ENCODE results near the gene WDR82.

Gene WDR82

DNA sequence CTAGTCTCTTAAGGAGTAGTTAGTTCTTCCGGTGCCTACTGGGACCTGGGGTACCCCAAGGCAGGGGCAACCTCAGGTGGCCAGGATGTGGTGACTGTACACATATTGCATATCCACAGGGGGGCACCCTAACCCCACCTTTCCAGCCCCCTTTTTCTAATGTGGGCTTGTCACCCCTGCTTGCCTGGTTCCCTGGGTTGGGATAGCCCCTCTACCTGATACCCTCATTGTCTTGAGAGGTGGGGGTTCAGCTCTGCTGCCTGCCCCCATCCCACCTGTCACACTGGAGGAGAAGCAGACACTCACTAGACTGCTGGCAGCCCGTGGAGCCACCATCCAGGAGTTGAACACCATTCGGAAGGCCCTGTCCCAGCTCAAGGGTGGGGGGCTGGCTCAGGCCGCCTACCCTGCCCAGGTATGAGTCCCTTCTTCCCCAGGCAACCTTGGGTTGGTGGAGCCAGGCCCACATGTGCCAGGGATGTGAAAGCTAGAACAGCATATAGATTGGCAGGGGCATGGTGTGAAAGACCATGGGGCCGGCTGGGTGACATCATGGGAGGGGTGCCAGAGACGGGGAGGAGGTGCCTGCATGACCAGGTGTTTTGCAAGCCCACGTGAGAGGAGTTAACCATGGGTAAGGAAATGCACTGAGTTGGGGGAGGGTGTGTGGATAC lies 13.2 kb upstream of the WDR82 start:
- no peaks in the 10 kb centered on the region for H3K9me2 ChIP-seq (replicated peaks; ENCODE audit: control insufficient read depth, low read length)
- TF ChIP-seq EZH2phosphoT487 (IDR thresholded peaks at IDR 0.05; ENCODE audit: borderline replicate concordance, low read length): no peak
- TF ChIP-seq, protein P1, sequence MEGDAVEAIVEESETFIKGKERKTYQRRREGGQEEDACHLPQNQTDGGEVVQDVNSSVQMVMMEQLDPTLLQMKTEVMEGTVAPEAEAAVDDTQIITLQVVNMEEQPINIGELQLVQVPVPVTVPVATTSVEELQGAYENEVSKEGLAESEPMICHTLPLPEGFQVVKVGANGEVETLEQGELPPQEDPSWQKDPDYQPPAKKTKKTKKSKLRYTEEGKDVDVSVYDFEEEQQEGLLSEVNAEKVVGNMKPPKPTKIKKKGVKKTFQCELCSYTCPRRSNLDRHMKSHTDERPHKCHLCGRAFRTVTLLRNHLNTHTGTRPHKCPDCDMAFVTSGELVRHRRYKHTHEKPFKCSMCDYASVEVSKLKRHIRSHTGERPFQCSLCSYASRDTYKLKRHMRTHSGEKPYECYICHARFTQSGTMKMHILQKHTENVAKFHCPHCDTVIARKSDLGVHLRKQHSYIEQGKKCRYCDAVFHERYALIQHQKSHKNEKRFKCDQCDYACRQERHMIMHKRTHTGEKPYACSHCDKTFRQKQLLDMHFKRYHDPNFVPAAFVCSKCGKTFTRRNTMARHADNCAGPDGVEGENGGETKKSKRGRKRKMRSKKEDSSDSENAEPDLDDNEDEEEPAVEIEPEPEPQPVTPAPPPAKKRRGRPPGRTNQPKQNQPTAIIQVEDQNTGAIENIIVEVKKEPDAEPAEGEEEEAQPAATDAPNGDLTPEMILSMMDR (IDR thresholded peaks at IDR 0.05; ENCODE audit: low read depth, low read length, poor library complexity, severe bottlenecking): peak; percentile 77
- H3K27me3 ChIP-seq (ENCODE audit: control insufficient read depth, low read length): no peaks in the 10 kb centered on the region
- no peak overlapping the region for H3K4me2 ChIP-seq (ENCODE audit: low read length)
- peaks cover 27% of the 10 kb centered on the region for H3K79me2 ChIP-seq (ENCODE audit: control insufficient read depth, low read length)
- no peaks in the 10 kb centered on the region for H4K20me1 ChIP-seq (ENCODE audit: control insufficient read depth, insufficient read depth, low read depth, low read length)
- no peak overlapping the region for H3K4me3 ChIP-seq (ENCODE audit: low read length)
- 0 out of 2 replicates have a peak, but pooled peaks cover 2% of the 10 kb centered on the region for H3F3A ChIP-seq (ENCODE audit: control insufficient read depth, insufficient read depth)
- peaks cover 15% of the 10 kb centered on the region for H3K4me1 ChIP-seq (ENCODE audit: control insufficient read depth, low read length)
- no peaks in the 10 kb centered on the region for H3K9me3 ChIP-seq (ENCODE audit: control insufficient read depth, insufficient read depth, low read length)
- peaks cover 18% of the 10 kb centered on the region for H3K36me3 ChIP-seq (ENCODE audit: control insufficient read depth, low read length)
- no peak overlapping the region for H3K27ac ChIP-seq (ENCODE audit: low read depth, low read length)

DNA sequence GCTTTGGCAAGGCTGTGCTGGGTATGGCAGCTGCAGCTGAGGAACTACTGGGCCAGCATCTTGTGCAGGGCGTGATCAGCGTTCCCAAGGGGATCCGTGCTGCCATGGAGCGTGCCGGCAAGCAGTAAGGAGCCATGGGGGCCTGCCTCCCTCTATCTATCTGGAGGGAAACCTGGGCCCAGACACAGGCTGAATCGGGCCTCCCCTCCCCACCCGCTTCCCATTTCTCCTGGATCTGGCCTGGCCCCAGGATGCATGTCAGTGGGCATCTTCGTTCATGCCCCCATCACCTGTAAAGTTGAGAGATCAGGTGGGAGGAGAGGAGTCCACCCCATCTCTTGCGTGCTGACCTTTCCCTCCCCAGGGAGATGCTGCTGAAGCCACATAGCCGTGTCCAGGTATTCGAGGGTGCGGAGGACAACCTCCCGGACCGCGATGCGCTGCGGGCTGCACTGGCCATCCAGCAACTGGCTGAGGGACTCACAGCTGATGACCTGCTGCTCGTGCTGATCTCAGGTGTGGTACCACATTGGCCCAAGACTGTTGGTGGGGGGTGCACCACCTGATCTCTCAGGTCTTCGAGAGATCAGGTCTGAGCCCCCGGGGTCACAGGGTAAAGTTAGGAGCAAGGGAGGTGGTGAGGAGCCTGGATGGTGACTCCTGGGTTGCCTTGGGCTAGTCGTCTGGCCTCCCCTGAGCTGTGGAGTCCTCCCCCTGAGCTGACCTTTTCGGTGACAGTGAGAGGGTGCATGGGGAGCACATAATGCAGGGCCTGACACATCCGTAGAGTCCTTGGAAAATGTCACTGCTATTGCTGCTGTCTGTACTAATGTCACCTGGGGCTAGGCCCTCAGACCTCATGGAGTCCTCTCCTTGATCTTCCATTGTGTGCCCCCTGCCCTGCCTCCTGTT lies 12.4 kb upstream of the WDR82 start:
- no peaks in the 10 kb centered on the region for H4K20me1 ChIP-seq (ENCODE audit: control insufficient read depth, insufficient read depth, low read depth, low read length)
- H3K36me3 ChIP-seq (ENCODE audit: control insufficient read depth, low read length): peaks cover 18% of the 10 kb centered on the region
- H3K27me3 ChIP-seq (ENCODE audit: control insufficient read depth, low read length): no peaks in the 10 kb centered on the region
- peaks cover 16% of the 10 kb centered on the region for H3K4me1 ChIP-seq (ENCODE audit: control insufficient read depth, low read length)
- no peak overlapping the region for H3K27ac ChIP-seq (ENCODE audit: low read depth, low read length)
- no peaks in the 10 kb centered on the region for H3K9me2 ChIP-seq (replicated peaks; ENCODE audit: control insufficient read depth, low read length)
- peaks cover 28% of the 10 kb centered on the region for H3K79me2 ChIP-seq (ENCODE audit: control insufficient read depth, low read length)
- no peak overlapping the region for H3K4me2 ChIP-seq (ENCODE audit: low read length)
- no peaks in the 10 kb centered on the region for H3K9me3 ChIP-seq (ENCODE audit: control insufficient read depth, insufficient read depth, low read length)
- TF ChIP-seq, protein P1 (IDR thresholded peaks at IDR 0.05; ENCODE audit: low read depth, low read length, poor library complexity, severe bottlenecking): no peak
- TF ChIP-seq EZH2phosphoT487 (IDR thresholded peaks at IDR 0.05; ENCODE audit: borderline replicate concordance, low read length): no peak
- H3K4me3 ChIP-seq (ENCODE audit: low read length): no peak overlapping the region
- 0 out of 2 replicates have a peak, but pooled peaks cover 2% of the 10 kb centered on the region for H3F3A ChIP-seq (ENCODE audit: control insufficient read depth, insufficient read depth)

DNA sequence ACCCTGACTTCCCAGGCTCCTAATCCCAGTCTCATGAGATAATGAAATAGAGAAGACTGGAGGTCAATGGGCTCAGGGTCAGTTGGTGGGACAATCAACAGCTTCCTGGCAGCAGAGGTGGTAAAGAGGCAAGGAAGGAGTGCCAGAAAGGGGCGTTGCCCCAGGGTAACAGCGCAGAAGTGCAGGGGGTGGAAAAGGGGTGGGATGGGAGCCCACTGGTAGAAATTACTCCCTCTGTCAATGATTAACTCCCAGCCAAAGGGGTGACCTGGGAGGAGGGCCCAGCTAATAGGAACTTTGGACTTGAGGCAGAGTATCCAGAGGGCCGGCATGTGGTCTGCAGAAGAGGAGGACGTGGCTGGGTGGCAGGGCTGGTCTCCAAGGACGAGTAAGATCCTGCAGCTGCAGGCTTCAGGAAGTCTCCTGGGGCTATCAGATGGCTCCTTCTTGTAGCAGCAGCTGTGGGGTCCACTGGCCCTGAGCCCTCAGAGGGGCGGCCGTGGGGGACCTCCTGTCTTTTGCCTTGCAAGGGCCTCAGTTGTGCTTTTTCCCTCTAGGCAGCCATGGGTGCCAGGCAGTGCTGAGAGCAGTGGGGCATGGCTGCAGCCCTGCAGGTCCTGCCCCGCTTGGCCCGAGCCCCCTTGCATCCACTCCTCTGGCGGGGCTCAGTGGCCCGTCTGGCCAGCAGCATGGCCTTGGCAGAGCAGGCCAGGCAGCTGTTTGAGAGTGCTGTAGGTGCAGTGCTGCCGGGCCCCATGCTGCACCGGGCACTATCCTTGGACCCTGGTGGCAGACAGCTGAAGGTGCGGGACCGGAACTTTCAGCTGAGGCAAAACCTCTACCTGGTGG lies 11.5 kb upstream of the WDR82 start:
- H3K4me3 ChIP-seq (ENCODE audit: low read length): no peak overlapping the region
- H3K4me2 ChIP-seq (ENCODE audit: low read length): 0 out of 2 replicates have a peak overlapping the region, but pooled peaks have one; percentile 85
- no peaks in the 10 kb centered on the region for H3K9me3 ChIP-seq (ENCODE audit: control insufficient read depth, insufficient read depth, low read length)
- H3K4me1 ChIP-seq (ENCODE audit: control insufficient read depth, low read length): peaks cover 16% of the 10 kb centered on the region
- H3K79me2 ChIP-seq (ENCODE audit: control insufficient read depth, low read length): peaks cover 28% of the 10 kb centered on the region
- no peaks in the 10 kb centered on the region for H4K20me1 ChIP-seq (ENCODE audit: control insufficient read depth, insufficient read depth, low read depth, low read length)
- no peak for TF ChIP-seq EZH2phosphoT487 (IDR thresholded peaks at IDR 0.05; ENCODE audit: borderline replicate concordance, low read length)
- TF ChIP-seq, protein P1 (IDR thresholded peaks at IDR 0.05; ENCODE audit: low read depth, low read length, poor library complexity, severe bottlenecking): no peak
- peaks cover 5% of the 10 kb centered on the region; the same call in 1 of the 2 replicates for H3F3A ChIP-seq (ENCODE audit: control insufficient read depth, insufficient read depth)
- no peak overlapping the region for H3K27ac ChIP-seq (ENCODE audit: low read depth, low read length)
- H3K36me3 ChIP-seq (ENCODE audit: control insufficient read depth, low read length): peaks cover 18% of the 10 kb centered on the region
- H3K9me2 ChIP-seq (replicated peaks; ENCODE audit: control insufficient read depth, low read length): no peaks in the 10 kb centered on the region
- H3K27me3 ChIP-seq (ENCODE audit: control insufficient read depth, low read length): no peaks in the 10 kb centered on the region
